Adipose tissue (tissue), 3 donors: ENCODE measurements around the gene NBPF1. TPM values are rescaled to one million over a fixed set of nuclear protein-coding genes. Genes with fewer than 3 reads are reported as not detected.
"Not testable (repeated sequence)": the region's sequence is repeated elsewhere in the genome, so short reads cannot be mapped to it uniquely, and the experiment has no call there.

Experiments
- H3K27ac ChIP-seq: one replicate; pipeline ENCODE4 v1.5.1; 2013; ENCODE audit warnings: low read depth, low read length
- WGBS, 3 donors: extraction: QIAGEN DNeasy Blood & Tissue Kit; methylation state at CpG; one replicate each; pipeline ENCODE4 v1.1.7; 2013; 5-methylcytosine and 5-hydroxymethylcytosine counted together
- polyA plus RNA-seq, 3 donors: library from polyadenylated mRNA; stranded (reverse); fragments of 200-250 nt; gene quantifications; one replicate each; pipeline ENCODE4 v1.2.3, GENCODE V29; 2013
- donor health status: healthy with polysubstance abuse.
- donor health status: Bipolar disorder and iron deficiency.
- donor health status: healthy.

Gene NBPF1
- polyA plus RNA-seq: 10 to 100 TPM in 1 of 3 donors, 1 to 10 TPM in 2; 3.5 to 16.1 (median 5.6) TPM

- H3K27ac ChIP-seq: no peak within 1 kb of the TSS
- WGBS, 3 donors: 0 to 1% (median 0%) methylated on average over 82 of the region's 82 CpGs
Measured at GRCh38 chr1:16613185-16614147, at the start of gene NBPF1. Gene NBPF1, minus strand, starts transcription at chr1:16613564.

GRCh38 chr1:16658234-16658633, 44.9 kb upstream of the NBPF1 start:
- 79 to 94% methylated on average over 16 to 17 of the region's 32 CpGs; no CpG with 5 or more reads in 1 of the 3 donors for WGBS, 3 donors
- not testable (repeated sequence) for H3K27ac ChIP-seq

- H3K27ac ChIP-seq: not testable (repeated sequence)
- 100% methylated on average over 1 to 2 of the region's 14 CpGs; no CpG with 5 or more reads in 1 of the 3 donors for WGBS, 3 donors
Measured at GRCh38 chr1:16656981-16657683, 43.8 kb upstream of the NBPF1 start.

- 23% methylated on average over 1 of the region's 6 CpGs; no CpG with 5 or more reads in 2 of the 3 donors for WGBS, 3 donors
- H3K27ac ChIP-seq: not testable (repeated sequence)
Measured at GRCh38 chr1:16656574-16656973, 43.2 kb upstream of the NBPF1 start.

- H3K27ac ChIP-seq: not testable (repeated sequence)
- 94 to 98% (median 94%) methylated on average over 1 of the region's 1 CpG for WGBS, 3 donors
Measured at GRCh38 chr1:16651560-16651959, 38.2 kb upstream of the NBPF1 start.

- WGBS, 3 donors: 53 to 86% (median 78%) methylated on average over 8 to 9 of the region's 9 CpGs
- not testable (repeated sequence) for H3K27ac ChIP-seq
Measured at GRCh38 chr1:16649960-16650359, 36.6 kb upstream of the NBPF1 start.

- H3K27ac ChIP-seq: not testable (repeated sequence)
- 76 to 100% (median 90%) methylated on average over 2 to 5 of the region's 6 CpGs for WGBS, 3 donors
Measured at GRCh38 chr1:16649390-16649789, 36.0 kb upstream of the NBPF1 start.

GRCh38 chr1:16648756-16649155, 35.4 kb upstream of the NBPF1 start:
- not testable (repeated sequence) for H3K27ac ChIP-seq
- 95 to 100% methylated on average over 7 of the region's 8 CpGs; no CpG with 5 or more reads in 1 of the 3 donors for WGBS, 3 donors

GRCh38 chr1:16648250-16648649, 34.9 kb upstream of the NBPF1 start:
- 33 to 43% (median 39%) methylated on average over 1 to 27 of the region's 32 CpGs for WGBS, 3 donors

GRCh38 chr1:16647179-16648176, 34.1 kb upstream of the NBPF1 start:
- WGBS, 3 donors: 2 to 7% (median 5%) methylated on average over 27 to 59 of the region's 84 CpGs
- not testable (repeated sequence) for H3K27ac ChIP-seq

More at GRCh38 chr1:16648250-16648649, 34.9 kb upstream of the NBPF1 start:
- not testable (repeated sequence) for H3K27ac ChIP-seq

GRCh38 chr1:16646716-16647115, 33.4 kb upstream of the NBPF1 start:
- H3K27ac ChIP-seq: not testable (repeated sequence)
- 90 to 92% methylated on average over 8 to 14 of the region's 17 CpGs; no CpG with 5 or more reads in 1 of the 3 donors for WGBS, 3 donors

- H3K27ac ChIP-seq: not testable (repeated sequence)
- WGBS, 3 donors: 88 to 94% (median 89%) methylated on average over 14 to 15 of the region's 15 CpGs
Measured at GRCh38 chr1:16646061-16646664, 32.8 kb upstream of the NBPF1 start.

GRCh38 chr1:16645271-16646060, 32.1 kb upstream of the NBPF1 start:
- WGBS, 3 donors: 73 to 81% (median 80%) methylated on average over 6 to 7 of the region's 7 CpGs
- not testable (repeated sequence) for H3K27ac ChIP-seq

- 5 to 9% (median 9%) methylated on average over 61 of the region's 61 CpGs for WGBS, 3 donors
- H3K27ac ChIP-seq: not testable (repeated sequence)
Measured at GRCh38 chr1:16644482-16645270, 31.3 kb upstream of the NBPF1 start.

- no peak overlapping the region for H3K27ac ChIP-seq
- WGBS, 3 donors: 0 to 1% (median 0%) methylated on average over 16 of the region's 16 CpGs
Measured at GRCh38 chr1:16644193-16644481, 30.8 kb upstream of the NBPF1 start.

GRCh38 chr1:16643476-16644192, 30.3 kb upstream of the NBPF1 start:
- 17 to 27% (median 24%) methylated on average over 12 of the region's 12 CpGs for WGBS, 3 donors
- H3K27ac ChIP-seq: not testable (repeated sequence)
